ENCODE results near the gene MOGAT3. TPM values are rescaled to one million over a fixed set of nuclear protein-coding genes. Genes with fewer than 3 reads are reported as not detected.

MOGAT3 gene
- total RNA-seq, 2 donors from 2014 or later: not detected

- H3K27ac Mint-ChIP-seq: no peak overlapping the region
- no peak for ATAC-seq (replicated peaks in 1 of 2)
Observed at GRCh38 chr7:101151908-101152651, 48.8 kb downstream of the MOGAT3 start.

More at GRCh38 chr7:101151908-101152651, 48.8 kb downstream of the MOGAT3 start:
- no peaks in the 10 kb centered on the region for H3K36me3 Mint-ChIP-seq (ENCODE audit: insufficient read depth in 2 of 2)
- H3K9me3 Mint-ChIP-seq: no peaks in the 10 kb centered on the region
- H3K27me3 Mint-ChIP-seq (ENCODE audit: low read depth): peaks cover 11% of the 10 kb centered on the region
- no peak overlapping the region for H3K4me3 Mint-ChIP-seq
- H3K4me1 Mint-ChIP-seq (ENCODE audit: low read depth): peaks cover 14% of the 10 kb centered on the region
- DNase-seq: no peak

Other genes with a start within 250 kb of the MOGAT3 start
- 1 to 10 TPM in 1 of 2 donors, not detected in 1; 1.6 TPM for gene MUC12, start 231.5 kb downstream of the MOGAT3 start, total RNA-seq
- not detected for gene MUC17, start 181.0 kb downstream of the MOGAT3 start, total RNA-seq
- 10 to 100 TPM; 44.5 to 50.2 TPM for gene TRIM56, start 115.6 kb downstream of the MOGAT3 start, total RNA-seq
- under 1 TPM in 1 of 2 donors, not detected in 1; 0.14 TPM for gene SERPINE1, start 73.9 kb downstream of the MOGAT3 start, total RNA-seq
- gene AP1S1, start 46.6 kb downstream of the MOGAT3 start, total RNA-seq: 10 to 100 TPM; 23.4 to 28.4 TPM
- under 1 TPM in 1 of 2 donors, not detected in 1; 0.19 TPM for gene VGF, start 35.5 kb downstream of the MOGAT3 start, total RNA-seq
- gene NAT16, start 20.7 kb downstream of the MOGAT3 start, total RNA-seq: not detected
- gene PLOD3, start 16.5 kb upstream of the MOGAT3 start, total RNA-seq: 10 to 100 TPM; 28.8 to 34.4 TPM
- gene ZNHIT1, start 17.1 kb upstream of the MOGAT3 start, total RNA-seq: 10 to 100 TPM; 36.6 to 38.9 TPM
- 10 to 100 TPM; 27.8 to 28.7 TPM for gene CLDN15, start 36.8 kb upstream of the MOGAT3 start, total RNA-seq
- gene FIS1, start 44.0 kb upstream of the MOGAT3 start, total RNA-seq: 10 to 100 TPM; 78.4 to 87.2 TPM
- gene IFT22, start 120.8 kb upstream of the MOGAT3 start, total RNA-seq: 1 to 10 TPM; 4.7 to 5.1 TPM
- gene COL26A1, start 161.8 kb upstream of the MOGAT3 start, total RNA-seq: under 1 TPM in 1 of 2 donors, not detected in 1; 0.22 TPM